Immature natural killer cell (primary cell): ENCODE measurements around the gene OR6Q1. TPM values are rescaled to one million over a fixed set of nuclear protein-coding genes. Genes with fewer than 3 reads are reported as not detected.
"Not testable (repeated sequence)": the region's sequence is repeated elsewhere in the genome, so short reads cannot be mapped to it uniquely, and the experiment has no call there.

Experiments used
- DNase-seq, 3 donors: peaks; one replicate each; pipeline ENCODE4 v3.0.0; 2022; ENCODE audit warnings: mixed read lengths in 1 of 3
- H3K27ac Mint-ChIP-seq, 6 donors: one replicate each; pipeline ENCODE4 v1.8.0; 2020; ENCODE audit warnings: mixed read lengths in 6 of 6, mild to moderate bottlenecking in 5 of 6, inconsistent platforms in 4 of 6, moderate library complexity in 3 of 6
- H3K27me3 Mint-ChIP-seq, 3 donors: one replicate each; pipeline ENCODE4 v1.8.0; 2020 to 2021; ENCODE audit warnings: low read depth in 3 of 3, mild to moderate bottlenecking in 3 of 3, mixed read lengths in 3 of 3, moderate library complexity in 3 of 3, inconsistent platforms in 1 of 3
- H3K36me3 Mint-ChIP-seq, 3 donors: one replicate each; pipeline ENCODE4 v1.8.0; 2020; ENCODE audit warnings: mixed read lengths in 3 of 3, inconsistent platforms in 2 of 3, mild to moderate bottlenecking in 2 of 3
- H3K4me1 Mint-ChIP-seq, 2 donors: one replicate each; pipeline ENCODE4 v1.8.0; 2020; ENCODE audit warnings: inconsistent platforms in 2 of 2, mild to moderate bottlenecking in 2 of 2, mixed read lengths in 2 of 2, moderate library complexity in 1 of 2
- H3K4me3 Mint-ChIP-seq, 5 donors: one replicate each; pipeline ENCODE4 v1.8.0; 2020; ENCODE audit warnings: mild to moderate bottlenecking in 5 of 5, mixed read lengths in 5 of 5, inconsistent platforms in 3 of 5, moderate library complexity in 3 of 5
- H3K9me3 Mint-ChIP-seq, 6 donors: one replicate each; pipeline ENCODE4 v1.8.0; 2020; ENCODE audit warnings: mild to moderate bottlenecking in 6 of 6, mixed read lengths in 6 of 6, inconsistent platforms in 4 of 6, moderate library complexity in 3 of 6
- polyA plus RNA-seq, 3 donors: library from polyadenylated mRNA; unstranded; fragments of 300-500 nt; fragmentation: Illumina TruSeq; gene quantifications; one replicate each; pipeline ENCODE4 v1.2.3, GENCODE V29; 2021

OR6Q1 gene, protein sequence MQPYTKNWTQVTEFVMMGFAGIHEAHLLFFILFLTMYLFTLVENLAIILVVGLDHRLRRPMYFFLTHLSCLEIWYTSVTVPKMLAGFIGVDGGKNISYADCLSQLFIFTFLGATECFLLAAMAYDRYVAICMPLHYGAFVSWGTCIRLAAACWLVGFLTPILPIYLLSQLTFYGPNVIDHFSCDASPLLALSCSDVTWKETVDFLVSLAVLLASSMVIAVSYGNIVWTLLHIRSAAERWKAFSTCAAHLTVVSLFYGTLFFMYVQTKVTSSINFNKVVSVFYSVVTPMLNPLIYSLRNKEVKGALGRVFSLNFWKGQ
- not detected for polyA plus RNA-seq

DNA sequence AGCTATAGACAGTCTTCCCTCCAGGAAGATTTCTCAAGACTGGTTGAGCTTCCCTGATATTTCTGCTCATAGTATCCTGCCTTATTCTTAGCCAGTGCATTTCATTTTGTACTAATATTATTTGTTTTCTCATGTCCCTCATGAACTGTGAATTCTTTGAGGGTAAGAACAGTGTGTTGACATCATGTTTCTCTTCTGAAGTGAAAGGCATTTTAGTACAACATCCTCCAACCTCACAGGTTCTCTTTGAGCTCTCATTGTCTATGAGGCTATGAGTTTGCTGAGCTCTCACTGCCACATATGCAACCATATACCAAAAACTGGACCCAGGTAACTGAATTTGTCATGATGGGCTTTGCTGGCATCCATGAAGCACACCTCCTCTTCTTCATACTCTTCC lies at the start of gene OR6Q1:
Gene OR6Q1 (plus strand): TSS at position 301 of the 400 bp plus-strand sequence. CDS start 0 bp downstream, at position 301.
- no peak for DNase-seq
- Mint-ChIP-seq H3K27ac (no peak within 1 kb of the TSS), H3K4me1 (no peaks in the 10 kb centered on the region), H3K27me3 (peaks cover 0 to 9% (median 2%) of the 10 kb centered on the region in 3 donors), H3K4me3 (no peak within 1 kb of the TSS), H3K9me3 (peaks cover 0 to 10% (median 2%) of the 10 kb centered on the region in 6 donors), H3K36me3 (no peaks in the 10 kb centered on the region)

DNA sequence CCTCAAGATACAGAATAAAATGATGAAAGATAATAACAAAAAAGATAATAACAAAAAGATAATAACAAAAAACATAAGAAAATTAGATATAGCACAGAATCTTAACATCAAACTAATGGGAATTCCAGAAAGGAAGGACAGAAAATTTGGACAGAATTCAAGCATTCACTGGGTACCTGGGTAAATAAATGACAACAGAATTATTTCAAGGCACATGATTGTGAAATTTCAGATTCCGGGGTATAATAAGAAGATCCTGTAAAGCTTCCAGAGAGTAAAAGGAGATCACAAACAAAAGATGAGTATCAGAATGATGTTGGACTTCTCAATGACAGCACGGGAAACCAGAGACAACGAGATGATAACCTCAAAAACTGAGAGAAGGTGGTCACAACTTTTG lies 49.2 kb upstream of the OR6Q1 start:
- H3K27ac Mint-ChIP-seq, result no peak overlapping the region
- H3K4me1 Mint-ChIP-seq, result no peaks in the 10 kb centered on the region
- no peak overlapping the region for H3K4me3 Mint-ChIP-seq
- peaks cover 0 to 2% (median 0%) of the 10 kb centered on the region in 6 donors for H3K9me3 Mint-ChIP-seq
- no peak for DNase-seq
- no peaks in the 10 kb centered on the region for H3K36me3 Mint-ChIP-seq
- peaks cover 0 to 3% (median 3%) of the 10 kb centered on the region in 3 donors for H3K27me3 Mint-ChIP-seq

- Mint-ChIP-seq H3K27ac (no peak overlapping the region), H3K27me3 (peaks cover 0 to 5% (median 2%) of the 10 kb centered on the region in 3 donors), H3K36me3 (no peaks in the 10 kb centered on the region), H3K4me1 (no peaks in the 10 kb centered on the region), H3K9me3 (peaks cover 0 to 2% (median 0%) of the 10 kb centered on the region in 6 donors), H3K4me3 (no peak overlapping the region)
- DNase-seq, result no peak
Measured at GRCh38 chr11:57982776-57983175, 48.0 kb upstream of the OR6Q1 start.

- Mint-ChIP-seq H3K27ac (no peak overlapping the region), H3K27me3 (peaks cover 0 to 5% (median 0%) of the 10 kb centered on the region in 3 donors), H3K4me3 (no peak overlapping the region), H3K36me3 (no peaks in the 10 kb centered on the region), H3K9me3 (no peaks in the 10 kb centered on the region), H3K4me1 (no peaks in the 10 kb centered on the region)
- no peak for DNase-seq
Measured at GRCh38 chr11:57983191-57983590, 47.6 kb upstream of the OR6Q1 start.

- DNase-seq, H3K27ac Mint-ChIP-seq, H3K36me3 Mint-ChIP-seq, H3K4me1 Mint-ChIP-seq, H3K27me3 Mint-ChIP-seq, H3K4me3 Mint-ChIP-seq, H3K9me3 Mint-ChIP-seq: not testable (repeated sequence)
Measured at GRCh38 chr11:57999523-57999922, 31.2 kb upstream of the OR6Q1 start.

DNA sequence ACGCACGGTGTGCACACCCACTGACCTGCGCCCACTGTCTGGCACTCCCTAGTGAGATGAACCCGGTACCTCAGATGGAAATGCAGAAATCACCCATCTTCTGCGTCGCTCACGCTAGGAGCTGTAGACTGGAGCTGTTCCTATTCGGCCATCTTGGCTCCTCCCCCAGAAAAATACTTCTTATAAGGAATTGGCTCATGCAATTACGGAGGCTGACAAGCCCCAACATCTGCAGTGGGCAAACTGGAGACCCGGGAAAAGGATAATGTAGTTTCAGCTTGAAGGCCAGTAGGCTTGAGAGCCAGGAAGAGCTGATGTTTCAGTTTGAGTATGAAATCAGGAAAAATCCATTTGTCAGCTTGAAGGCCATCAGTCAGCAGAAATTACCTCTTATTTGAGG lies 30.7 kb upstream of the OR6Q1 start:
- not testable (repeated sequence) for H3K4me1 Mint-ChIP-seq, H3K4me3 Mint-ChIP-seq, DNase-seq, H3K9me3 Mint-ChIP-seq, H3K36me3 Mint-ChIP-seq, H3K27me3 Mint-ChIP-seq, H3K27ac Mint-ChIP-seq

DNA sequence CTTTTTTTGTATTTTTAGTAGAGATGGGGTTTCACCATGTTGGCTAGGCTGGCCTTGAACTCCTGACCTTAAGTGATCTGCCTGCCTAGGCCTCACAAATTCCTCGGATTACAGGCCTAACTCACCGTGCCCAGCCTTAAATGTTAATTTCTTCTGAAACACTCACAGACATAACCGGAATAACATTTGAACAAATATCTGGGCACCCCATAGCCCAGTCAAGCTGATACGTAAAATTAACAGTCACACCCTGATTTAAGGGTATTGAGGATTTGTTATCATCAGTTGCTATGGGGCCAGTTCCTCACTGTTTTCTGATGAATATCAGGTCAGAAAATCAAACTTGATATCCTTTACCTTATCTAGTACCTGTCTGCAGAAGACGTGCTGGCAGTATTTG lies 30.1 kb upstream of the OR6Q1 start:
- DNase-seq, result no peak
- H3K27me3 Mint-ChIP-seq, result peaks cover 0 to 4% (median 2%) of the 10 kb centered on the region in 3 donors
- H3K27ac Mint-ChIP-seq, result no peak overlapping the region
- no peaks in the 10 kb centered on the region for H3K36me3 Mint-ChIP-seq
- no peaks in the 10 kb centered on the region for H3K4me1 Mint-ChIP-seq
- H3K9me3 Mint-ChIP-seq, result peaks cover 0 to 3% (median 0%) of the 10 kb centered on the region in 6 donors
- no peak overlapping the region for H3K4me3 Mint-ChIP-seq

GRCh38 chr11:58003036-58003435 lies 27.7 kb upstream of the OR6Q1 start:
- peaks cover 0 to 3% (median 0%) of the 10 kb centered on the region in 6 donors for H3K9me3 Mint-ChIP-seq

GRCh38 chr11:58003591-58003990 lies 27.2 kb upstream of the OR6Q1 start:
- Mint-ChIP-seq H3K27ac (no peak overlapping the region), H3K27me3 (peaks cover 2 to 4% (median 4%) of the 10 kb centered on the region in 3 donors), H3K4me1 (no peaks in the 10 kb centered on the region), H3K4me3 (no peak overlapping the region), H3K9me3 (peaks cover 0 to 3% (median 0%) of the 10 kb centered on the region in 6 donors), H3K36me3 (no peaks in the 10 kb centered on the region)
- no peak for DNase-seq

More at GRCh38 chr11:58003036-58003435, 27.7 kb upstream of the OR6Q1 start:
- Mint-ChIP-seq H3K4me3 (no peak overlapping the region), H3K27ac (no peak overlapping the region), H3K4me1 (no peaks in the 10 kb centered on the region), H3K36me3 (no peaks in the 10 kb centered on the region), H3K27me3 (peaks cover 2 to 4% (median 4%) of the 10 kb centered on the region in 3 donors)
- DNase-seq, result no peak

DNA sequence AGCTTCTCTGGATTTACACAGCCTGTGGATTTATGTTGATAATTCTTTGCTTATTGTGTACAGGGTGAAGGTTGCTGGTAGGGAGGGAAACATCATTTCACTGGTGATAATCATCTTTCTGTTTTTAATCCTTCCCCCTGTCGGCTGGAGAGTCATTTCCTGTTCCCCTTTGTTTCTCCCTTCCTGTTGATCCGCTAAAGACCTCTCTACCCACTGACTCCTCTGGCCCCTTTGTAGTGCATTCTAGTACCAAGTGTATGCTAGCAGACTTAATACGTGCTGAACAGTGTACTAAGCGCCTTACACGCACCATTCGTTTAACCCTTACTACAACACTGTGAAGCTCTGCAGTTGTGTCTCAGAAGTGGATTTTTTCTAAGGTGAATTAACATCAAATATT lies 26.1 kb upstream of the OR6Q1 start:
- Mint-ChIP-seq H3K27ac (no peak overlapping the region), H3K9me3 (peaks cover 0 to 3% (median 0%) of the 10 kb centered on the region in 6 donors), H3K4me1 (no peaks in the 10 kb centered on the region), H3K36me3 (no peaks in the 10 kb centered on the region), H3K4me3 (no peak overlapping the region), H3K27me3 (peaks cover 2 to 4% (median 4%) of the 10 kb centered on the region in 3 donors)
- no peak for DNase-seq

- H3K4me1 Mint-ChIP-seq, result no peaks in the 10 kb centered on the region
- no peak overlapping the region for H3K4me3 Mint-ChIP-seq
- H3K9me3 Mint-ChIP-seq, result peaks cover 0 to 3% (median 0%) of the 10 kb centered on the region in 6 donors
- H3K36me3 Mint-ChIP-seq, result no peaks in the 10 kb centered on the region
- H3K27me3 Mint-ChIP-seq, result peaks cover 2 to 4% (median 4%) of the 10 kb centered on the region in 3 donors
- no peak for DNase-seq
- H3K27ac Mint-ChIP-seq, result no peak overlapping the region
Measured at GRCh38 chr11:58006940-58007339, 23.8 kb upstream of the OR6Q1 start.

DNA sequence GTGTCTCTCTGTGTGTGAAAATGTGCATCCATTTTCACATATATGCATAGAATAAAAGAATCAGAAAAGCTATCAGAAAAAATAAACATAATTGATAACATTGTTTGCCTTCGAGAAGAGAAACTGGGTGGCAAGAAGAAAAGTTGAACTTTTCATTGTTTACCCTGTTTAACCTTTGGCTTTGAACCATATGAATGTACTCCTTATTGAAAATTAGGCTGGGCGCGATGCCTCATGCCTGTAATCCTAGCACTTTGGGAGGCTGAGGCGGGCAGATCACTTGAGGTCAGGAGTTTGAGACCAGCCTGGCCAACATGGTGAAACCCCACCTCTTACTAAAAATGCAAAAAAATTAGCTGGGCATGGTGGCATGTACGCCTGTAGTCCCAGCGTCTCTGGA lies 19.0 kb upstream of the OR6Q1 start:
- Mint-ChIP-seq H3K4me1 (no peaks in the 10 kb centered on the region), H3K27me3 (peaks cover under 1 to 4% (median 3%) of the 10 kb centered on the region in 3 donors), H3K4me3 (no peak overlapping the region), H3K9me3 (peaks cover 0 to 6% (median 0%) of the 10 kb centered on the region in 6 donors), H3K27ac (no peak overlapping the region), H3K36me3 (no peaks in the 10 kb centered on the region)
- DNase-seq, result no peak

DNA sequence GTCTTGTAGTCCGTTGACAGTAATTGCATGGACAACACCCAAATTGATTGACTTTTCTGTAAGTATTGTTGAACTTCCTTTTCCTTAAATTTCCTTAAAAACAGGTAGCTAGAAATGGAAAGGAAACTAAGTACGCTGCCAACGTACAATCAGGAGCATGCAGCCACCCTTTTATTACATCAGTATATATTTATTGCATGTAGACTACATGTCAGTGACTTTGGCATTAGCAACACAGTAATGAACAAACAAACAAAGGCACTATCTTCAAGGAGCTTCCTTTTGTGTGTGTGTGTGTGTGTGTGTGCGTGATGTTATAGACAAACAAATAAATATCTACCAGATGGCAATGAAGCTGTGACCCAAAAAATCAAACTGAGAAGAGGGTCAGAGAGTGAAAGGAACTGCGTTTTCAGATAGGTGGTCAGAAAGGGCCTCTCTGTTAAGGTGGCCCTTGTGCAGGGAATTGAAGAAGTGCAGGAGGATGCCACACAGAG lies 7.3 kb upstream of the OR6Q1 start, which contains the start of gene OR9Q1:
Gene OR9Q1 (plus strand): TSS at position 447 of the 497 bp plus-strand sequence. CDS start 155,564 bp downstream, outside the sequence.
- no peaks in the 10 kb centered on the region for H3K36me3 Mint-ChIP-seq
- DNase-seq, result no peak
- no peaks in the 10 kb centered on the region for H3K4me1 Mint-ChIP-seq
- peaks cover 0 to 1% (median 0%) of the 10 kb centered on the region in 3 donors for H3K27me3 Mint-ChIP-seq
- H3K9me3 Mint-ChIP-seq, result peaks cover 0 to under 1% (median 0%) of the 10 kb centered on the region in 6 donors
- H3K4me3 Mint-ChIP-seq, result no peak within 1 kb of the TSS
- H3K27ac Mint-ChIP-seq, result no peak within 1 kb of the TSS

GRCh38 chr11:58024601-58025091 lies 6.1 kb upstream of the OR6Q1 start:
- H3K9me3 Mint-ChIP-seq, result peaks cover 0 to 3% (median 0%) of the 10 kb centered on the region in 6 donors
- H3K4me1 Mint-ChIP-seq, result no peaks in the 10 kb centered on the region
- no peak overlapping the region for H3K4me3 Mint-ChIP-seq
- H3K36me3 Mint-ChIP-seq, result no peaks in the 10 kb centered on the region
- peaks cover 0 to 9% (median 2%) of the 10 kb centered on the region in 3 donors for H3K27me3 Mint-ChIP-seq
- no peak overlapping the region for H3K27ac Mint-ChIP-seq
- DNase-seq, result no peak
